ENCODE data around the gene TEX13C. TPM values are rescaled to one million over a fixed set of nuclear protein-coding genes. Genes with fewer than 3 reads are reported as not detected.
"Not testable (repeated sequence)": the region's sequence is repeated elsewhere in the genome, so short reads cannot be mapped to it uniquely, and the experiment has no call there.

Gene TEX13C
- total and polyA plus RNA-seq, 8 donors = not detected

DNA sequence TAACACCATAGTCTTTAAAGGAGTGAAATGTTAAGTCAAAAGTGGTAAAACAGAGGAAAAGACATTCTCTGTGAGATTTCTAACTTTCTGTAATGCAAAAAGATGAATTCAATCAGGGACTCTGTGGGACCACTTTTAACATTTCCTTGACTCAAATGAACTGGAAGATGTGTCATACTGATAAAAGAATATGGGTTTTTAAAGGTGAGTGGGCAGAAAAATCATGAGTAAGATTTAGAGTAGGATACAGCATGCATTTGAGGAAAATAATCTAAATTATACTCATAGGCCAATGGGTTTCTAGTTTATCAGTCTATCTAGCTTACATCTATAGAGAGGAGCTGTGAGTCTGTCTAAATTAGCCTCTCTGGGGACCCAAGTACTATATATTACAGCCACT lies 11.0 kb upstream of the TEX13C start:
- H3K27me3 ChIP-seq = peaks cover 0 to 23% (median 0%) of the 10 kb centered on the region in 4 donors
- H3K9me3 ChIP-seq = no peaks in the 10 kb centered on the region
- no peaks in the 10 kb centered on the region for H3K36me3 ChIP-seq
- no peaks in the 10 kb centered on the region for H3K4me1 ChIP-seq
- no peak overlapping the region for H3K4me3 ChIP-seq
- FAIRE-seq (no peak), ATAC-seq (no peak), DNase-seq (no peak)
- TF ChIP-seq, protein P1, sequence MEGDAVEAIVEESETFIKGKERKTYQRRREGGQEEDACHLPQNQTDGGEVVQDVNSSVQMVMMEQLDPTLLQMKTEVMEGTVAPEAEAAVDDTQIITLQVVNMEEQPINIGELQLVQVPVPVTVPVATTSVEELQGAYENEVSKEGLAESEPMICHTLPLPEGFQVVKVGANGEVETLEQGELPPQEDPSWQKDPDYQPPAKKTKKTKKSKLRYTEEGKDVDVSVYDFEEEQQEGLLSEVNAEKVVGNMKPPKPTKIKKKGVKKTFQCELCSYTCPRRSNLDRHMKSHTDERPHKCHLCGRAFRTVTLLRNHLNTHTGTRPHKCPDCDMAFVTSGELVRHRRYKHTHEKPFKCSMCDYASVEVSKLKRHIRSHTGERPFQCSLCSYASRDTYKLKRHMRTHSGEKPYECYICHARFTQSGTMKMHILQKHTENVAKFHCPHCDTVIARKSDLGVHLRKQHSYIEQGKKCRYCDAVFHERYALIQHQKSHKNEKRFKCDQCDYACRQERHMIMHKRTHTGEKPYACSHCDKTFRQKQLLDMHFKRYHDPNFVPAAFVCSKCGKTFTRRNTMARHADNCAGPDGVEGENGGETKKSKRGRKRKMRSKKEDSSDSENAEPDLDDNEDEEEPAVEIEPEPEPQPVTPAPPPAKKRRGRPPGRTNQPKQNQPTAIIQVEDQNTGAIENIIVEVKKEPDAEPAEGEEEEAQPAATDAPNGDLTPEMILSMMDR (IDR thresholded peaks at IDR 0.05) = no peak
- H3K27ac ChIP-seq = no peak overlapping the region
- intact Hi-C loops (cut with DNase I) = no loop called here

DNA sequence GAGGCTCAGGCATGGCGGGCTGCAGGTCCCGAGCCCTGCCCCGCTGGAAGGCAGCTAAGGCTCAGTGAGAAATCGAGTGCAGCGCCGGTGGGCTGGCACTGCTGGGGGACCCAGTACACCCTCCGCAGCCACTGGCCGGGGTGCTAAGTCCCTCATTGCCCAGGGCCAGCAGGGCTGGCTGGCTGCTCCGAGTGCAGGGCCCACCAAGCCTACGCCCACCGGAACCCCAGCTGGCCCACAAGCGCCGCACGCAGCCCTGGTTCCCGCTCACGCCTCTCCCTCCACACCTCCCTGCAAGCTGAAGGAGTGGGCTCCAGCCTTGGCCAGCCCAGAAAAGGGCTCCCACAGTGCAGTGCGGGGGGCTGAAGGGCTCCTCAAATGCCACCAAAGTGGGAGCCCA lies 505 bp upstream of the TEX13C start:
- H3K9me3 ChIP-seq; FAIRE-seq; H3K36me3 ChIP-seq; H3K27me3 ChIP-seq; ATAC-seq; H3K4me3 ChIP-seq; intact Hi-C loops (cut with DNase I); H3K4me1 ChIP-seq; H3K27ac ChIP-seq: not testable (repeated sequence)
- WGBS, 2 donors = 85 to 90% methylated on average over 17 of the region's 17 CpGs
- DNase-seq = peak in 1 of 6 donors; percentile 41

DNA sequence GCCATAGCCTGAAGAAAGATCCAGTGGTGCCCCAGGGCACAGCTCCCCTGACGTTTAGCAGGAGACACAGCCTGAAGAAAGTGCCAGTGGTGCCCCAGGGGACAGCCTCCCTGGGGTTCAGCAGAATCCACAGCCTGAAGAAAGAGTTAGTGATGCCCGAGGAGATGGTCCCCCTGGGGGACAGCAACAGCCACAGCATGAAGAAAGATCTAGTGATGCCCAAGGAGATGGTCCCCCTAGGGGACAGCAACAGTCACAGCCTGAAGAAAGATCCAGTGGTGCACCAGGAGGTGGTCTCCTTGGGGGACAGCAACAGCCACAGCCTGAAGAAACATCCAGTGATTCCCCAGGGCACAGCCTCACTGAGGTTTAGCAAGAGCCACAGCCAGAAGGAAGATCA lies 2.8 kb downstream of the TEX13C start:
- H3K27ac ChIP-seq = no peak overlapping the region
- no peaks in the 10 kb centered on the region for H3K4me1 ChIP-seq
- ATAC-seq (no peak), FAIRE-seq (no peak), DNase-seq (no peak)
- intact Hi-C loops (cut with DNase I) = no loop called here
- no peaks in the 10 kb centered on the region for H3K27me3 ChIP-seq
- no peaks in the 10 kb centered on the region for H3K36me3 ChIP-seq
- TF ChIP-seq, protein P1 (IDR thresholded peaks at IDR 0.05) = no peak
- no peaks in the 10 kb centered on the region for H3K9me3 ChIP-seq
- no peak overlapping the region for H3K4me3 ChIP-seq
- WGBS, 2 donors = 36% methylated on average over 2 of the region's 2 CpGs

DNA sequence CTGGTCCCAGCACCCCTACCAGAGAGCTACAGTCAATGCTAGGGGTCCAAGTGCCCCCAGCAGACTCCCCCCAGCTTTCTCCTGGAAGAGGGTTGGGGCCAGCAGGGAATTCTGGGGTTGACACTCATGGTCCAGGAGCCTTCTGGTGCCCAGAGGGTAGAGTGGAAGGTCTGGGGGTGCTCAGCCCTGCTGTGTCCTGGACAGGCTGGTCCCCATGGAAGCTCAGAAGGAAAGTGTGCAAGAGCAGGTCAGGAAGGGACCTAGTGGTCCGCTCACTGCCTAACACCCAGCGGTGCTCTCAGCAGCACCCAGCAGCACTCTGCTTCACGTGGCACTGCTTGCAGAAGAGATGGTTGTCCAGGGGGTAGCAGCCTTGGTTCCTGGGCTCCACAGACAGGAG lies 6.9 kb downstream of the TEX13C start:
- Histone ChIP-seq H3K4me1 (no peaks in the 10 kb centered on the region), H3K9me3 (no peaks in the 10 kb centered on the region), H3K27me3 (no peaks in the 10 kb centered on the region), H3K27ac (no peak overlapping the region), H3K36me3 (no peaks in the 10 kb centered on the region), H3K4me3 (no peak overlapping the region)
- ATAC-seq (no peak), FAIRE-seq (no peak), DNase-seq (no peak)
- intact Hi-C loops (cut with DNase I) = no loop called here
- TF ChIP-seq, protein P1 (IDR thresholded peaks at IDR 0.05) = no peak
- WGBS, 2 donors = 66 to 70% methylated on average over 3 of the region's 3 CpGs

DNA sequence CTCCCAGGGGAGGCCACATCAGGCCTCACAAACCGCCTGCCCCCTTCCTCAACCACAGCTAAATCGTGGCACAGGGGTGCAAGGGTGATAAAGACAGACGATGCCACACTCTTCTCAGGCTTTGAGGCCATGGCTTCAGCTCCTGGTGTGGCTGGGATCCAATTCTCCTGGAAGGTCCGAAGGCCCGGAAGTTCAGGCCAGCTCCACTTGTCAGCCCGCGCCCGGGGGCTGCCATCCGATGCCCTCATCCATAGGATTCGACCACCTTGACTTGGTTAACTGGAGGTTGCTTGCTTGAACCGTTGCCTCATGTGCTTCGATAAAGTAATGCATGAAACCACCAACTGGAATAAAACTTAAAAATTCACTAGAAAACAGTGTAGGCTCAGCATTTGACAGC lies 8.2 kb downstream of the TEX13C start:
- Histone ChIP-seq H3K27ac (no peak overlapping the region), H3K27me3 (no peaks in the 10 kb centered on the region), H3K4me3 (no peak overlapping the region), H3K9me3 (no peaks in the 10 kb centered on the region), H3K4me1 (no peaks in the 10 kb centered on the region), H3K36me3 (no peaks in the 10 kb centered on the region)
- intact Hi-C loops (cut with DNase I) = no loop called here
- DNase-seq (no peak), FAIRE-seq (no peak), ATAC-seq (no peak)
- TF ChIP-seq, protein P1 (IDR thresholded peaks at IDR 0.05) = no peak
- WGBS, 2 donors = 71 to 76% methylated on average over 12 of the region's 12 CpGs

DNA sequence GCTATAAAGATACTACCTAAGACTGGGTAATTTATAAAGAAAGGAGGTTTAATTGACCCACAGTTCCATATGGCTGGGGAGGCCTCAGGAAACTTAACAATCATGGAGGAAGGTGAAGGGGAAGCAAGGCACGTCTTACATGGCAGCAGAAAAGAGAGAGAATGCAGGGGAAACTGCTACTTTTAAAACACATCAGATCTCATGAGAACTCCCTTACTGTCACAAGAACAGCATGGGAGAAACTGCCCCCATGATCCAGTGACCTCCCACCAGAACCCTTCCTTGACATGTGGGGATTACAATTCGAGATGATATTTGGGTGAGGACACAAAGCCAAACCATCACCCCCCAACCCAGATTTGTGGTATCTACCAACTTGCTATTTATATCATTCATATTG lies 13.9 kb downstream of the TEX13C start:
- ATAC-seq (no peak), FAIRE-seq (no peak), DNase-seq (no peak)
- no peaks in the 10 kb centered on the region for H3K36me3 ChIP-seq
- no peaks in the 10 kb centered on the region for H3K4me1 ChIP-seq
- H3K27ac ChIP-seq = no peak overlapping the region
- 43 to 47% methylated on average over 2 of the region's 2 CpGs for WGBS, 2 donors
- no peaks in the 10 kb centered on the region for H3K9me3 ChIP-seq
- H3K4me3 ChIP-seq = no peak overlapping the region
- TF ChIP-seq, protein P1 (IDR thresholded peaks at IDR 0.05) = no peak
- intact Hi-C loops (cut with DNase I) = no loop called here
- no peaks in the 10 kb centered on the region for H3K27me3 ChIP-seq
